ELF-1 (cell line): ENCODE measurements around the gene SYT8.
"Not testable (repeated sequence)": the region's sequence is repeated elsewhere in the genome, so short reads cannot be mapped to it uniquely, and the experiment has no call there.

ENCODE experiments used
- DNase-seq: peaks from one replicate; pipeline ENCODE4 v3.0.0-alpha.2; 2016; ENCODE audit warnings: low read depth, low spot score

Gene SYT8

GRCh38 chr11:1886551-1886950 lies 51.8 kb downstream of the SYT8 start:
- DNase-seq, result not testable (repeated sequence)
